Measurements from ENCODE around the gene FAM47E.
"Not testable (repeated sequence)": the region's sequence is repeated elsewhere in the genome, so short reads cannot be mapped to it uniquely, and the experiment has no call there.

The FAM47E gene

DNA sequence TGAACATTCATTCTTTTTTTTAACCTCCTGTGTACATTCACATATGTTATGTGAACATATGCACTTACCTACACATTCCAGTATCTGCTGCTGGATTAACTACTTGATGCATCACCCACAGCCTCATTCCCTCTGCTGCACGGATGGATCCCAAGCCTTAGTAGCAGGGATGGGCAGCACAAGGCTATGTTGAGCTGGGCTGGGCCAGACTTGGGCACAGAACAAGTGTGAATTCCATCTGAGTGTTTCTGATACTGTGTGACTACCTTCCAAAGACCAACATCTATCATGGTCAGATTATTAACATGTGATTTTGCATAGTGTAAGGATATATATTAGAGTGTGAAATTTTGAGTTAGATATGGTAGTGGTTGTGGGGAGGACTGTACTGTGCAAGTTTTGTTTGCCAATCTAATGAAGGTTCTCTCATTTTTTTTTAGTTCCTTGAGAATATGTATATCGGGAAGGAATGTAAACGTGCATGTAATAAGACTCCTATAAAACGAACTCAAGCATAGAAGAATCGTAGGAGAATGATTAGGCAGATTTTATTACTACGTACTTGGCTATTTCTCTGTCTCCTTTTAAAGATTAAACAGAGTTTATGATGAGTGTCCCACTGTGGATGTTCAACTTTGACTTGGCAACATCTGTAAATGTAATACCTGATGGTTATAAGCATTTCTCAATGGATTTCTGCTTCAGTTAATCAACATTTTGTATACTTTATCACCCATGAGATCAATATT, 31.6 kb downstream of the FAM47E start:
- no peak for TF ChIP-seq EZH2phosphoT487 (IDR thresholded peaks at IDR 0.05; ENCODE audit: borderline replicate concordance)
- TF ChIP-seq, protein P1, sequence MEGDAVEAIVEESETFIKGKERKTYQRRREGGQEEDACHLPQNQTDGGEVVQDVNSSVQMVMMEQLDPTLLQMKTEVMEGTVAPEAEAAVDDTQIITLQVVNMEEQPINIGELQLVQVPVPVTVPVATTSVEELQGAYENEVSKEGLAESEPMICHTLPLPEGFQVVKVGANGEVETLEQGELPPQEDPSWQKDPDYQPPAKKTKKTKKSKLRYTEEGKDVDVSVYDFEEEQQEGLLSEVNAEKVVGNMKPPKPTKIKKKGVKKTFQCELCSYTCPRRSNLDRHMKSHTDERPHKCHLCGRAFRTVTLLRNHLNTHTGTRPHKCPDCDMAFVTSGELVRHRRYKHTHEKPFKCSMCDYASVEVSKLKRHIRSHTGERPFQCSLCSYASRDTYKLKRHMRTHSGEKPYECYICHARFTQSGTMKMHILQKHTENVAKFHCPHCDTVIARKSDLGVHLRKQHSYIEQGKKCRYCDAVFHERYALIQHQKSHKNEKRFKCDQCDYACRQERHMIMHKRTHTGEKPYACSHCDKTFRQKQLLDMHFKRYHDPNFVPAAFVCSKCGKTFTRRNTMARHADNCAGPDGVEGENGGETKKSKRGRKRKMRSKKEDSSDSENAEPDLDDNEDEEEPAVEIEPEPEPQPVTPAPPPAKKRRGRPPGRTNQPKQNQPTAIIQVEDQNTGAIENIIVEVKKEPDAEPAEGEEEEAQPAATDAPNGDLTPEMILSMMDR (conservative IDR thresholded peaks at IDR 0.05; ENCODE audit: low read length) = no peak
- no peak overlapping the region for H3K4me3 ChIP-seq (ENCODE audit: low read length, poor library complexity, severe bottlenecking)
- H3K9ac ChIP-seq (ENCODE audit: low read depth, low read length, poor library complexity, severe bottlenecking) = no peak overlapping the region
- H3K9me2 ChIP-seq (replicated peaks; ENCODE audit: low read depth, low read length) = no peaks in the 10 kb centered on the region
- H3F3A ChIP-seq (ENCODE audit: low read depth) = no peaks in the 10 kb centered on the region
- H2AFZ ChIP-seq (ENCODE audit: low read length) = no peak overlapping the region
- no peaks in the 10 kb centered on the region for H3K79me2 ChIP-seq (ENCODE audit: insufficient read depth, low read length)
- no peaks in the 10 kb centered on the region for H3K27me3 ChIP-seq (ENCODE audit: insufficient read depth, low read length, poor library complexity, severe bottlenecking)
- H3K9me3 ChIP-seq (ENCODE audit: insufficient read depth, low read depth, low read length) = no peaks in the 10 kb centered on the region
- H3K4me1 ChIP-seq (ENCODE audit: insufficient read depth, low read length, poor library complexity, severe bottlenecking) = no peaks in the 10 kb centered on the region
- H3K36me3 ChIP-seq (ENCODE audit: insufficient read depth, low read length) = no peaks in the 10 kb centered on the region
- H4K20me1 ChIP-seq (ENCODE audit: insufficient read depth, low read length, poor library complexity, severe bottlenecking) = no peaks in the 10 kb centered on the region
- H3K4me2 ChIP-seq (ENCODE audit: low read depth, low read length, poor library complexity, severe bottlenecking) = no peak overlapping the region

DNA sequence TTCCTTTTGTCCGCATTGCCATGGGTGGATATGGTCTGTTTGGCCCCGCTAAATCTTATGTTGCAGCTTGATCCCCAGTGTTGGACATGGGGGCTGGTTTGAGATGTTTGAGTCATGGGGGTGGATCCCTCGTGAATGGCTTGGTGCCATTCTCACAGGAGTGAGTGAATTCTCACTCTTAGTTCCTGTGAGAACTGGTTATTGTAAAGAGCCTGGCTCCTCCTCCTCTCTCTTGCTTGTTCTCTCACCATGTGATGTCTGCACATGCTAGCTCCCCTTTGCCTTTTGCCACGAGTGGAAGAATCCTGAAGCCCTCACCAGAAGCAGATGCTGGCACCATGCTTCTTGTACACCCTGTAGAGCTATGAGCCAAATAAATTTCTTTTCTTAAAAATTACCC, 32.4 kb downstream of the FAM47E start:
- Histone ChIP-seq H3K4me3 (ENCODE audit: low read length, poor library complexity, severe bottlenecking) (no peak overlapping the region), H3K9me3 (ENCODE audit: insufficient read depth, low read depth, low read length) (no peaks in the 10 kb centered on the region), H3K27me3 (ENCODE audit: insufficient read depth, low read length, poor library complexity, severe bottlenecking) (no peaks in the 10 kb centered on the region), H3K9me2 (replicated peaks; ENCODE audit: low read depth, low read length) (no peaks in the 10 kb centered on the region), H4K20me1 (ENCODE audit: insufficient read depth, low read length, poor library complexity, severe bottlenecking) (no peaks in the 10 kb centered on the region), H3K4me2 (ENCODE audit: low read depth, low read length, poor library complexity, severe bottlenecking) (no peak overlapping the region), H3K4me1 (ENCODE audit: insufficient read depth, low read length, poor library complexity, severe bottlenecking) (no peaks in the 10 kb centered on the region), H3K79me2 (ENCODE audit: insufficient read depth, low read length) (no peaks in the 10 kb centered on the region), H2AFZ (ENCODE audit: low read length) (no peak overlapping the region), H3F3A (ENCODE audit: low read depth) (no peaks in the 10 kb centered on the region), H3K36me3 (ENCODE audit: insufficient read depth, low read length) (no peaks in the 10 kb centered on the region), H3K9ac (ENCODE audit: low read depth, low read length, poor library complexity, severe bottlenecking) (no peak overlapping the region)
- TF ChIP-seq, protein P1 (conservative IDR thresholded peaks at IDR 0.05; ENCODE audit: low read length) = no peak

DNA sequence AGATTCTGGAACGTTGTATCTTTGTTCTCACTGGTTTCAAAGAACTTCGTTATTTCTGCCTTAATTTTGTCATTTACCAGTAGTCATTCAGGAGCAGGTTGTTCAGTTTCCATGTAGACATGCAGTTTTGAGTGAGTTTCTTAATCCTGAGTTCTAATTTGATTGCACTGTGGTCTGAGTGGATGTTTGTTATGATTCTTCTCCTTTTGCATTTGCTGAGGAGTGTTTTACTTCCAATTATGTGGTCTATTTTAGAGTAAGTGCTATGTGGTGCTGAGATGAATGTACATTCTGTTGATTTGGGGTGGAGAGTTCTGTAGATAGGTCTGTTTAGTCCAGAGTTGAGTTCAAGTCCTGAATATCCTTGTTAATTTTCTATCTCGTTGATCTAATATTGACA, 36.3 kb downstream of the FAM47E start:
- H3K4me2 ChIP-seq (ENCODE audit: low read depth, low read length, poor library complexity, severe bottlenecking); H3K27me3 ChIP-seq (ENCODE audit: insufficient read depth, low read length, poor library complexity, severe bottlenecking); H3K79me2 ChIP-seq (ENCODE audit: insufficient read depth, low read length); H3K36me3 ChIP-seq (ENCODE audit: insufficient read depth, low read length); H3F3A ChIP-seq (ENCODE audit: low read depth); H3K9me2 ChIP-seq (replicated peaks; ENCODE audit: low read depth, low read length); H2AFZ ChIP-seq (ENCODE audit: low read length); H3K9ac ChIP-seq (ENCODE audit: low read depth, low read length, poor library complexity, severe bottlenecking); H3K4me1 ChIP-seq (ENCODE audit: insufficient read depth, low read length, poor library complexity, severe bottlenecking); H3K4me3 ChIP-seq (ENCODE audit: low read length, poor library complexity, severe bottlenecking); H3K9me3 ChIP-seq (ENCODE audit: insufficient read depth, low read depth, low read length); H4K20me1 ChIP-seq (ENCODE audit: insufficient read depth, low read length, poor library complexity, severe bottlenecking): not testable (repeated sequence)

DNA sequence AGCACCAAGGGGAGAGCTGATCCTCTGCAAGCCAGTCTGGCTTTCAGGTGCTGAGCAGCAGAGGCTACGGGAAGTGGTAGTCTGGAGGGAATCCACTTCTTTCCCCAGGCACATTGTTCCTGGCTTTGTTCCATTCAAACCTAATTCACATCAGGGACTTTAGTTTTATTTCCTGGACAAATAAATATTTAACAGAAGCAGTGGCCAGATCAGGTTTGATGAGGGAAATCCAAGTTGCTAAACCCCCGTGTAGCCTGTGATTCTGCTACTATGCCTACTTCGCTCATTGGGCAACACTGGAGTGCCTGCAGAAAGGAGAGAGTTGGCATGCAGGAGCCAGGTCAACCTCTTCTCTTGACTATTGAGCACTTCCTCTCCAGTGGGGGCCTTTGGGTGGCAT, 41.2 kb downstream of the FAM47E start:
- H3F3A ChIP-seq (ENCODE audit: low read depth) = no peaks in the 10 kb centered on the region
- no peaks in the 10 kb centered on the region for H3K36me3 ChIP-seq (ENCODE audit: insufficient read depth, low read length)
- H3K9ac ChIP-seq (ENCODE audit: low read depth, low read length, poor library complexity, severe bottlenecking) = no peak overlapping the region
- no peak overlapping the region for H3K4me3 ChIP-seq (ENCODE audit: low read length, poor library complexity, severe bottlenecking)
- H3K4me2 ChIP-seq (ENCODE audit: low read depth, low read length, poor library complexity, severe bottlenecking) = no peak overlapping the region
- H3K9me2 ChIP-seq (replicated peaks; ENCODE audit: low read depth, low read length) = no peaks in the 10 kb centered on the region
- TF ChIP-seq, protein P1 (conservative IDR thresholded peaks at IDR 0.05; ENCODE audit: low read length) = no peak
- no peaks in the 10 kb centered on the region for H4K20me1 ChIP-seq (ENCODE audit: insufficient read depth, low read length, poor library complexity, severe bottlenecking)
- H3K4me1 ChIP-seq (ENCODE audit: insufficient read depth, low read length, poor library complexity, severe bottlenecking) = no peaks in the 10 kb centered on the region
- no peaks in the 10 kb centered on the region for H3K79me2 ChIP-seq (ENCODE audit: insufficient read depth, low read length)
- H3K9me3 ChIP-seq (ENCODE audit: insufficient read depth, low read depth, low read length) = peaks cover 4% of the 10 kb centered on the region; the same call in 1 of the 2 replicates
- no peaks in the 10 kb centered on the region for H3K27me3 ChIP-seq (ENCODE audit: insufficient read depth, low read length, poor library complexity, severe bottlenecking)
- H2AFZ ChIP-seq (ENCODE audit: low read length) = no peak overlapping the region
